WTC11 (cell line): Measurements from ENCODE around the gene CAPN15. TPM values are rescaled to one million over a fixed set of nuclear protein-coding genes. Genes with fewer than 3 reads are reported as not detected.

Experiments
- ATAC-seq: fragments of 200-7000 bp; cut with Tn5 transposase; 2 replicates; pipeline ENCODE4 v1.10.0; 2021; ENCODE audit warnings: mild to moderate bottlenecking, moderate library complexity
- CTCF ChIA-PET: fragments of 300-600 bp; sonication (Branson Sonifier 250); formaldehyde crosslinking; loops from one replicate; lab custom pipeline; 2021; ENCODE audit warnings: antibody characterized with exemption; lab: Charles Lee
- POLR2A ChIA-PET: fragments of 350-600 bp; sonication (Branson Sonifier 250); formaldehyde crosslinking; loops from one replicate; lab custom pipeline; 2021; ENCODE audit warnings: antibody characterized with exemption; lab: Charles Lee
- DNase-seq: peaks from one replicate; pipeline ENCODE4 v3.0.0; 2021; ENCODE audit warnings: low spot score
- H3K27ac Mint-ChIP-seq: 2 replicates; pipeline ENCODE4 v1.8.0; 2021; ENCODE audit warnings: mixed read lengths
- H3K27me3 Mint-ChIP-seq: 2 replicates; pipeline ENCODE4 v1.8.0; 2021; ENCODE audit warnings: low read depth, mild to moderate bottlenecking, moderate library complexity, mixed read lengths
- H3K36me3 Mint-ChIP-seq: 2 replicates; pipeline ENCODE4 v1.8.0; 2021; ENCODE audit warnings: mixed read lengths
- H3K4me1 Mint-ChIP-seq: 2 replicates; pipeline ENCODE4 v1.8.0; 2022; ENCODE audit warnings: mixed read lengths
- H3K4me3 Mint-ChIP-seq: 2 replicates; pipeline ENCODE4 v1.8.0; 2021; ENCODE audit warnings: mild to moderate bottlenecking, moderate library complexity, mixed read lengths
- H3K9me3 Mint-ChIP-seq: 2 replicates; pipeline ENCODE4 v1.8.0; 2021; ENCODE audit warnings: mixed read lengths
- ATF6 ChIP-seq: sonication (generic); formaldehyde crosslinking; IDR thresholded peaks from 2 replicates; pipeline ENCODE4 v1.8.1; 2023; ENCODE audit warnings: mild to moderate bottlenecking, missing genetic modification reagents
- E2F5 ChIP-seq: sonication (generic); formaldehyde crosslinking; IDR thresholded peaks from 2 replicates; pipeline ENCODE4 v1.8.1; 2022; ENCODE audit warnings: mild to moderate bottlenecking, moderate library complexity, missing genetic modification reagents
- FOXP1 ChIP-seq: sonication (generic); formaldehyde crosslinking; IDR thresholded peaks from 2 replicates; pipeline ENCODE4 v1.8.0; 2022; ENCODE audit warnings: missing genetic modification reagents, mild to moderate bottlenecking, moderate library complexity, borderline replicate concordance
- GTF2I ChIP-seq: fragments of 250-450 bp; sonication (Bioruptor Pico); conservative IDR thresholded peaks from 2 replicates; pipeline ENCODE4 v1.4.0; 2021; ENCODE audit warnings: mild to moderate bottlenecking
- HMGA2 ChIP-seq: fragments of 250-450 bp; sonication (Bioruptor Pico); IDR thresholded peaks from 2 replicates; pipeline ENCODE4 v1.4.0; 2021; ENCODE audit warnings: mild to moderate bottlenecking, moderate library complexity
- IRF1 ChIP-seq: sonication (generic); formaldehyde crosslinking; IDR thresholded peaks from 2 replicates; pipeline ENCODE4 v1.8.0; 2023; ENCODE audit warnings: missing genetic modification reagents
- JUN ChIP-seq: sonication (generic); formaldehyde crosslinking; IDR thresholded peaks from 2 replicates; pipeline ENCODE4 v1.8.0; 2023; ENCODE audit warnings: mild to moderate bottlenecking, missing genetic modification reagents
- MXD4 ChIP-seq: fragments of 250-450 bp; sonication (Bioruptor Pico); IDR thresholded peaks from 2 replicates; pipeline ENCODE4 v1.8.0; 2021; ENCODE audit warnings: mild to moderate bottlenecking, moderate library complexity, borderline replicate concordance
- PRRX2 ChIP-seq: fragments of 250-450 bp; sonication (Bioruptor Pico); IDR thresholded peaks from 2 replicates; pipeline ENCODE4 v1.8.0; 2021; ENCODE audit warnings: mild to moderate bottlenecking
- RELA ChIP-seq: sonication (generic); formaldehyde crosslinking; IDR thresholded peaks from 2 replicates; pipeline ENCODE4 v1.8.1; 2022; ENCODE audit warnings: missing genetic modification reagents, mild to moderate bottlenecking, borderline replicate concordance
- SOX15 ChIP-seq: fragments of 250-450 bp; sonication (Bioruptor Pico); IDR thresholded peaks from 2 replicates; pipeline ENCODE4 v1.9.0; 2021; ENCODE audit warnings: mild to moderate bottlenecking
- TEAD1 ChIP-seq: sonication (generic); formaldehyde crosslinking; IDR thresholded peaks from 2 replicates; pipeline ENCODE4 v1.8.0; 2022; ENCODE audit warnings: mild to moderate bottlenecking, missing genetic modification reagents
- ZNF263 ChIP-seq: sonication (generic); formaldehyde crosslinking; IDR thresholded peaks from 2 replicates; pipeline ENCODE4 v1.8.1; 2022; ENCODE audit warnings: low read depth, mild to moderate bottlenecking, moderate library complexity, missing genetic modification reagents
- ZNF317 ChIP-seq: sonication (generic); formaldehyde crosslinking; IDR thresholded peaks from 2 replicates; pipeline ENCODE4 v1.8.1; 2023; ENCODE audit warnings: low read depth, mild to moderate bottlenecking, moderate library complexity, missing genetic modification reagents, borderline replicate concordance
- total RNA-seq: library from RNA; stranded (reverse); gene quantifications from 3 replicates; pipeline ENCODE4 v1.2.3, GENCODE V29; 2021
- TF ChIP-seq, protein P1 (sequence below): fragments of 250-450 bp; sonication (Bioruptor Pico); IDR thresholded peaks from 2 replicates; pipeline ENCODE4 v2.1.2; 2022; ENCODE audit warnings: mild to moderate bottlenecking, moderate library complexity
- TF ChIP-seq, protein P2 (sequence below): sonication (generic); formaldehyde crosslinking; IDR thresholded peaks from 2 replicates; pipeline ENCODE4 v1.8.0; 2022; ENCODE audit warnings: mild to moderate bottlenecking, missing genetic modification reagents
- TF ChIP-seq, protein P3 (sequence below): fragments of 250-450 bp; sonication (Bioruptor Pico); IDR thresholded peaks from 2 replicates; pipeline ENCODE4 v1.9.0; 2021; ENCODE audit warnings: mild to moderate bottlenecking
- TF ChIP-seq, protein P4 (sequence below): fragments of 200-600 bp; IDR thresholded peaks from 2 replicates; pipeline ENCODE4 v1.8.0; 2022; ENCODE audit warnings: antibody characterized with exemption
- TF ChIP-seq, protein P5 (sequence below): sonication (generic); formaldehyde crosslinking; conservative IDR thresholded peaks from 2 replicates; pipeline ENCODE4 v1.8.1; 2023; ENCODE audit warnings: mild to moderate bottlenecking, low read depth, missing genetic modification reagents, moderate library complexity

The CAPN15 gene
- total RNA-seq, 1 experiment from 2014 or later: 110 TPM

GRCh38 chr16:595942-596735 lies 68.6 kb downstream of the CAPN15 start:
- ATAC-seq: no peak

DNA sequence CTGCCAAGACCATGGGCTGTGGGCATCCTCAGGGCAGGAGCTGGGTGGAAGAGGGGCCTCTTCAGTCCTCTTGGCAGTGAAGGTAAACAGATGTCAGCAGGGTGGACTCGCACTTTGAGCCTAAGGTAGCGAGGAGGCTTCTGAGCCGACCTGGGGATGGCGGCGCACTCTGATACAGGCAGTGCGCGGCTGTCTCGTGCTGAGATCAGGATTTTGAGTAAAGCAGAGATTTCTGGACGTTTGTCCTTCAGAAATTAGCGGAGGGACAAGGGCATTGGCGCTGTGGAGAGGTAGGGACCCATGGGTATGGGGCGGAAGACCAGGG lies 69.2 kb downstream of the CAPN15 start:
- no peaks in the 10 kb centered on the region for H3K4me1 Mint-ChIP-seq
- H3K36me3 Mint-ChIP-seq: peaks cover 12% of the 10 kb centered on the region
- H3K27ac Mint-ChIP-seq: no peak overlapping the region; the same call in 1 of the 2 replicates
- H3K4me3 Mint-ChIP-seq: no peak overlapping the region
- peaks cover 1% of the 10 kb centered on the region; the same call in 1 of the 2 replicates for H3K27me3 Mint-ChIP-seq
- DNase-seq (no peak), ATAC-seq (no peak)
- POLR2A ChIA-PET: no interaction called here
- H3K9me3 Mint-ChIP-seq: no peaks in the 10 kb centered on the region
- CTCF ChIA-PET: no interaction called here
- no peak for TF ChIP-seq JUN (CRISPR knock-in tag)
- TF ChIP-seq RELA (CRISPR knock-in tag): no peak
- no peak for TF ChIP-seq SOX15 (CRISPR knock-in tag)
- TF ChIP-seq, protein P1, sequence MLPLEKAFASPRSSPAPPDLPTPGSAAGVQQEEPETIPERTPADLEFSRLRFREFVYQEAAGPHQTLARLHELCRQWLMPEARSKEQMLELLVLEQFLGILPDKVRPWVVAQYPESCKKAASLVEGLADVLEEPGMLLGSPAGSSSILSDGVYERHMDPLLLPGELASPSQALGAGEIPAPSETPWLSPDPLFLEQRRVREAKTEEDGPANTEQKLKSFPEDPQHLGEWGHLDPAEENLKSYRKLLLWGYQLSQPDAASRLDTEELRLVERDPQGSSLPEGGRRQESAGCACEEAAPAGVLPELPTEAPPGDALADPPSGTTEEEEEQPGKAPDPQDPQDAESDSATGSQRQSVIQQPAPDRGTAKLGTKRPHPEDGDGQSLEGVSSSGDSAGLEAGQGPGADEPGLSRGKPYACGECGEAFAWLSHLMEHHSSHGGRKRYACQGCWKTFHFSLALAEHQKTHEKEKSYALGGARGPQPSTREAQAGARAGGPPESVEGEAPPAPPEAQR: no peak
- TF ChIP-seq TEAD1 (CRISPR knock-in tag): no peak
- no peak for TF ChIP-seq ZNF263 (CRISPR knock-in tag)
- TF ChIP-seq FOXP1 (CRISPR knock-in tag): no peak
- TF ChIP-seq PRRX2 (CRISPR knock-in tag): no peak
- no peak for TF ChIP-seq ATF6
- no peak for TF ChIP-seq ZNF317 (CRISPR knock-in tag)
- TF ChIP-seq, protein P2, sequence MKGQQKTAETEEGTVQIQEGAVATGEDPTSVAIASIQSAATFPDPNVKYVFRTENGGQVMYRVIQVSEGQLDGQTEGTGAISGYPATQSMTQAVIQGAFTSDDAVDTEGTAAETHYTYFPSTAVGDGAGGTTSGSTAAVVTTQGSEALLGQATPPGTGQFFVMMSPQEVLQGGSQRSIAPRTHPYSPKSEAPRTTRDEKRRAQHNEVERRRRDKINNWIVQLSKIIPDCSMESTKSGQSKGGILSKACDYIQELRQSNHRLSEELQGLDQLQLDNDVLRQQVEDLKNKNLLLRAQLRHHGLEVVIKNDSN (CRISPR knock-in tag): no peak
- TF ChIP-seq, protein P3, sequence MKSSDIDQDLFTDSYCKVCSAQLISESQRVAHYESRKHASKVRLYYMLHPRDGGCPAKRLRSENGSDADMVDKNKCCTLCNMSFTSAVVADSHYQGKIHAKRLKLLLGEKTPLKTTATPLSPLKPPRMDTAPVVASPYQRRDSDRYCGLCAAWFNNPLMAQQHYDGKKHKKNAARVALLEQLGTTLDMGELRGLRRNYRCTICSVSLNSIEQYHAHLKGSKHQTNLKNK (CRISPR knock-in tag): no peak
- TF ChIP-seq E2F5 (CRISPR knock-in tag): no peak
- TF ChIP-seq GTF2I (CRISPR knock-in tag): no peak

More at GRCh38 chr16:595942-596735, 68.6 kb downstream of the CAPN15 start:
- peaks cover 12% of the 10 kb centered on the region for H3K36me3 Mint-ChIP-seq
- peak overlapping the region; percentile 84; the same call in 1 of the 2 replicates for H3K27ac Mint-ChIP-seq
- no peak for DNase-seq
- H3K27me3 Mint-ChIP-seq: peaks cover 6% of the 10 kb centered on the region; the same call in 1 of the 2 replicates
- TF ChIP-seq, protein P4, sequence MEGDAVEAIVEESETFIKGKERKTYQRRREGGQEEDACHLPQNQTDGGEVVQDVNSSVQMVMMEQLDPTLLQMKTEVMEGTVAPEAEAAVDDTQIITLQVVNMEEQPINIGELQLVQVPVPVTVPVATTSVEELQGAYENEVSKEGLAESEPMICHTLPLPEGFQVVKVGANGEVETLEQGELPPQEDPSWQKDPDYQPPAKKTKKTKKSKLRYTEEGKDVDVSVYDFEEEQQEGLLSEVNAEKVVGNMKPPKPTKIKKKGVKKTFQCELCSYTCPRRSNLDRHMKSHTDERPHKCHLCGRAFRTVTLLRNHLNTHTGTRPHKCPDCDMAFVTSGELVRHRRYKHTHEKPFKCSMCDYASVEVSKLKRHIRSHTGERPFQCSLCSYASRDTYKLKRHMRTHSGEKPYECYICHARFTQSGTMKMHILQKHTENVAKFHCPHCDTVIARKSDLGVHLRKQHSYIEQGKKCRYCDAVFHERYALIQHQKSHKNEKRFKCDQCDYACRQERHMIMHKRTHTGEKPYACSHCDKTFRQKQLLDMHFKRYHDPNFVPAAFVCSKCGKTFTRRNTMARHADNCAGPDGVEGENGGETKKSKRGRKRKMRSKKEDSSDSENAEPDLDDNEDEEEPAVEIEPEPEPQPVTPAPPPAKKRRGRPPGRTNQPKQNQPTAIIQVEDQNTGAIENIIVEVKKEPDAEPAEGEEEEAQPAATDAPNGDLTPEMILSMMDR: no peak
- TF ChIP-seq HMGA2 (CRISPR knock-in tag) (no peak), MXD4 (CRISPR knock-in tag) (no peak), IRF1 (CRISPR knock-in tag) (no peak), JUN (CRISPR knock-in tag) (no peak)
- TF ChIP-seq, protein P3 (CRISPR knock-in tag): no peak
- TF ChIP-seq, protein P5, sequence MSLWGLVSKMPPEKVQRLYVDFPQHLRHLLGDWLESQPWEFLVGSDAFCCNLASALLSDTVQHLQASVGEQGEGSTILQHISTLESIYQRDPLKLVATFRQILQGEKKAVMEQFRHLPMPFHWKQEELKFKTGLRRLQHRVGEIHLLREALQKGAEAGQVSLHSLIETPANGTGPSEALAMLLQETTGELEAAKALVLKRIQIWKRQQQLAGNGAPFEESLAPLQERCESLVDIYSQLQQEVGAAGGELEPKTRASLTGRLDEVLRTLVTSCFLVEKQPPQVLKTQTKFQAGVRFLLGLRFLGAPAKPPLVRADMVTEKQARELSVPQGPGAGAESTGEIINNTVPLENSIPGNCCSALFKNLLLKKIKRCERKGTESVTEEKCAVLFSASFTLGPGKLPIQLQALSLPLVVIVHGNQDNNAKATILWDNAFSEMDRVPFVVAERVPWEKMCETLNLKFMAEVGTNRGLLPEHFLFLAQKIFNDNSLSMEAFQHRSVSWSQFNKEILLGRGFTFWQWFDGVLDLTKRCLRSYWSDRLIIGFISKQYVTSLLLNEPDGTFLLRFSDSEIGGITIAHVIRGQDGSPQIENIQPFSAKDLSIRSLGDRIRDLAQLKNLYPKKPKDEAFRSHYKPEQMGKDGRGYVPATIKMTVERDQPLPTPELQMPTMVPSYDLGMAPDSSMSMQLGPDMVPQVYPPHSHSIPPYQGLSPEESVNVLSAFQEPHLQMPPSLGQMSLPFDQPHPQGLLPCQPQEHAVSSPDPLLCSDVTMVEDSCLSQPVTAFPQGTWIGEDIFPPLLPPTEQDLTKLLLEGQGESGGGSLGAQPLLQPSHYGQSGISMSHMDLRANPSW (CRISPR knock-in tag): no peak
- H3K4me3 Mint-ChIP-seq: no peak overlapping the region
- peaks cover 1% of the 10 kb centered on the region for H3K4me1 Mint-ChIP-seq
- POLR2A ChIA-PET: no interaction called here
- H3K9me3 Mint-ChIP-seq: no peaks in the 10 kb centered on the region
- CTCF ChIA-PET: interaction anchor here (0.5 to 1.3 kb wide), 3 partner anchors 15 to 64 kb away, joined by 3 to 5 read pairs (median 4); no protein-coding TSS in a partner anchor
